Skeletal muscle satellite cell (primary cell): ENCODE data around the gene CLTRN. TPM values are rescaled to one million over a fixed set of nuclear protein-coding genes. Genes with fewer than 3 reads are reported as not detected.
"Not testable (repeated sequence)": the region's sequence is repeated elsewhere in the genome, so short reads cannot be mapped to it uniquely, and the experiment has no call there.

Experiments
- H3K27me3 ChIP-seq: 2 replicates; pipeline ENCODE4 v1.7.0; 2013; ENCODE audit warnings: low read length; ENCODE audit not compliant: control insufficient read depth, insufficient read depth
- H3K36me3 ChIP-seq: 2 replicates; pipeline ENCODE4 v1.7.0; 2013; ENCODE audit warnings: mild to moderate bottlenecking, control low read depth, low read length; ENCODE audit not compliant: insufficient read depth
- H3K4me1 ChIP-seq: 2 replicates; pipeline ENCODE4 v1.7.0; 2013; ENCODE audit warnings: low read length; ENCODE audit not compliant: control insufficient read depth, insufficient read depth
- H3K4me2 ChIP-seq: 2 replicates; pipeline ENCODE4 v1.7.0; 2013; ENCODE audit warnings: mild to moderate bottlenecking, low read length
- H3K4me3 ChIP-seq: 2 replicates; pipeline ENCODE4 v1.7.0; 2013; ENCODE audit warnings: low read length
- H3K9ac ChIP-seq: 2 replicates; pipeline ENCODE4 v1.7.0; 2013; ENCODE audit warnings: mild to moderate bottlenecking, low read depth, low read length, moderate library complexity
- H3K9me3 ChIP-seq: replicated peaks from 2 replicates; pipeline ENCODE4 v1.7.0; 2013; ENCODE audit warnings: mild to moderate bottlenecking, control low read depth, low read length
- total RNA-seq: library from RNA; depleted of rRNA; stranded (reverse); fragments of >200 nt; gene quantifications from 2 replicates; pipeline ENCODE4 v1.2.3, GENCODE V29; 2012; rRNA removed

The CLTRN gene
- total RNA-seq = not detected in 2 replicates

GRCh38 chrX:15664487-15665444 lies at the start of gene CLTRN:
CLTRN (minus strand) TSS chrX:15664805; CDS start chrX:15664775, 30 bp downstream.
- no peak within 1 kb of the TSS for H3K9ac ChIP-seq
- H3K36me3 ChIP-seq = no peaks in the 10 kb centered on the region
- no peak within 1 kb of the TSS for H3K4me3 ChIP-seq
- H3K9me3 ChIP-seq = no peaks in the 10 kb centered on the region
- peaks cover 64% of the 10 kb centered on the region for H3K27me3 ChIP-seq
- H3K4me2 ChIP-seq = no peak within 1 kb of the TSS
- H3K4me1 ChIP-seq = no peaks in the 10 kb centered on the region

GRCh38 chrX:15704273-15704672 lies 39.7 kb upstream of the CLTRN start:
- H3K9ac ChIP-seq, H3K4me3 ChIP-seq, H3K4me1 ChIP-seq, H3K27me3 ChIP-seq, H3K36me3 ChIP-seq, H3K9me3 ChIP-seq, H3K4me2 ChIP-seq: not testable (repeated sequence)

GRCh38 chrX:15703809-15704208 lies 39.2 kb upstream of the CLTRN start:
- H3K4me3 ChIP-seq, H3K9ac ChIP-seq, H3K9me3 ChIP-seq, H3K36me3 ChIP-seq, H3K4me1 ChIP-seq, H3K27me3 ChIP-seq, H3K4me2 ChIP-seq: not testable (repeated sequence)

- H3K4me1 ChIP-seq = no peaks in the 10 kb centered on the region
- H3K36me3 ChIP-seq = peaks cover 5% of the 10 kb centered on the region
- H3K9me3 ChIP-seq = no peaks in the 10 kb centered on the region
- no peaks in the 10 kb centered on the region for H3K27me3 ChIP-seq
- no peak overlapping the region for H3K9ac ChIP-seq
- H3K4me3 ChIP-seq = no peak overlapping the region
- H3K4me2 ChIP-seq = no peak overlapping the region
Observed at GRCh38 chrX:15702488-15703371, 38.1 kb upstream of the CLTRN start.

- no peaks in the 10 kb centered on the region for H3K4me1 ChIP-seq
- no peak overlapping the region for H3K4me2 ChIP-seq
- H3K4me3 ChIP-seq = no peak overlapping the region
- H3K36me3 ChIP-seq = peaks cover 21% of the 10 kb centered on the region
- H3K27me3 ChIP-seq = no peaks in the 10 kb centered on the region
- no peaks in the 10 kb centered on the region for H3K9me3 ChIP-seq
- no peak overlapping the region for H3K9ac ChIP-seq
Observed at GRCh38 chrX:15696516-15696915, 31.9 kb upstream of the CLTRN start.

GRCh38 chrX:15694941-15695451 lies 30.4 kb upstream of the CLTRN start:
- Histone ChIP-seq H3K9me3 (no peaks in the 10 kb centered on the region), H3K9ac (no peak overlapping the region), H3K27me3 (no peaks in the 10 kb centered on the region), H3K4me1 (no peaks in the 10 kb centered on the region), H3K36me3 (peaks cover 28% of the 10 kb centered on the region), H3K4me3 (no peak overlapping the region), H3K4me2 (no peak overlapping the region)

- peaks cover 14% of the 10 kb centered on the region for H3K36me3 ChIP-seq
- H3K9ac ChIP-seq = no peak overlapping the region
- no peak overlapping the region for H3K4me2 ChIP-seq
- no peaks in the 10 kb centered on the region for H3K27me3 ChIP-seq
- no peak overlapping the region for H3K4me3 ChIP-seq
- no peaks in the 10 kb centered on the region for H3K9me3 ChIP-seq
- H3K4me1 ChIP-seq = no peaks in the 10 kb centered on the region
Observed at GRCh38 chrX:15686818-15687685, 22.4 kb upstream of the CLTRN start.

GRCh38 chrX:15683193-15683592 lies 18.6 kb upstream of the CLTRN start:
- Histone ChIP-seq H3K36me3 (peaks cover 21% of the 10 kb centered on the region), H3K4me1 (no peaks in the 10 kb centered on the region), H3K9me3 (no peaks in the 10 kb centered on the region), H3K27me3 (no peaks in the 10 kb centered on the region), H3K9ac (no peak overlapping the region), H3K4me3 (no peak overlapping the region), H3K4me2 (no peak overlapping the region)

- no peak overlapping the region for H3K4me3 ChIP-seq
- peaks cover 5% of the 10 kb centered on the region for H3K4me1 ChIP-seq
- H3K27me3 ChIP-seq = no peaks in the 10 kb centered on the region
- H3K36me3 ChIP-seq = peaks cover 21% of the 10 kb centered on the region
- no peaks in the 10 kb centered on the region for H3K9me3 ChIP-seq
- no peak overlapping the region for H3K4me2 ChIP-seq
- no peak overlapping the region for H3K9ac ChIP-seq
Observed at GRCh38 chrX:15681433-15681832, 16.8 kb upstream of the CLTRN start.

- Histone ChIP-seq H3K4me3 (no peak overlapping the region), H3K4me1 (peaks cover 8% of the 10 kb centered on the region), H3K4me2 (no peak overlapping the region), H3K9ac (no peak overlapping the region), H3K27me3 (no peaks in the 10 kb centered on the region), H3K36me3 (peaks cover 21% of the 10 kb centered on the region), H3K9me3 (no peaks in the 10 kb centered on the region)
Observed at GRCh38 chrX:15680401-15680800, 15.8 kb upstream of the CLTRN start.
